HCT116 (cell line): ENCODE data around the gene SLC30A10. TPM values are rescaled to one million over a fixed set of nuclear protein-coding genes. Genes with fewer than 3 reads are reported as not detected.

Experiments
- ATAC-seq: fragments of 200-7000 bp; cut with Tn5 transposase; 2 replicates; pipeline ENCODE4 v1.9.1; 2020; ENCODE audit warnings: mild to moderate bottlenecking, moderate library complexity
- BruUV-seq: library from RNA; stranded (reverse); fragments of 400-500 nt; replicated peaks from 2 replicates; lab custom pipeline; 2021; lab: Mats Ljungman, UMichigan
- CTCF ChIA-PET: fragments of 300-600 bp; sonication (Branson Sonifier 250); formaldehyde crosslinking; loops from one replicate; lab custom pipeline; 2021; ENCODE audit warnings: antibody characterized with exemption; lab: Charles Lee
- POLR2A ChIA-PET: fragments of 300-600, 350-600 bp; sonication (Branson Sonifier 250); formaldehyde crosslinking; loops from one replicate; lab custom pipeline; 2021; ENCODE audit warnings: antibody characterized with exemption; lab: Charles Lee
- RAD21 ChIA-PET, 2 experiments: fragments of 300-600 bp; sonication (Branson Sonifier 250); formaldehyde crosslinking; loops; one replicate each; lab custom pipeline; 2023; ENCODE audit warnings: low total read pairs in 2 of 2; ENCODE audit not compliant: uncharacterized antibody in 2 of 2, unreplicated experiment in 2 of 2, low non-redundant PET in 1 of 2; lab: Charles Lee
- DNase-seq: peaks from one replicate; pipeline ENCODE4 v3.0.0-alpha.2; 2010; ENCODE audit warnings: low read depth, low spot score
- H2AFZ ChIP-seq: fragments of 200-600 bp; shearing (Covaris generic), sonication (generic); 2 replicates; pipeline ENCODE4 v1.6.1; 2017; ENCODE audit warnings: low read depth, mixed run types, mixed read lengths, antibody characterized with exemption, low read length; ENCODE audit not compliant: poor library complexity, severe bottlenecking
- H3K27ac ChIP-seq: 2 replicates; pipeline ENCODE4 v1.5.1; 2012; ENCODE audit warnings: low read depth, low read length
- H3K27me3 ChIP-seq: fragments of 200-600 bp; sonication (generic); 2 replicates; pipeline ENCODE4 v1.6.1; 2016; ENCODE audit warnings: mixed run types, low read length, mixed read lengths; ENCODE audit not compliant: insufficient read depth
- H3K36me3 ChIP-seq, 2 experiments: fragments of 200-500 bp in 1 of 2; fragments of 200-600 bp in 1 of 2; sonication (Bioruptor generic) in 1 of 2; sonication (generic) in 1 of 2; 2 replicates each; pipeline versions ENCODE4 v1.5.1 to v1.6.1; 2014 to 2016; ENCODE audit warnings: low read length in 2 of 2, inconsistent platforms in 1 of 2, mixed read lengths in 1 of 2, mixed run types in 1 of 2; ENCODE audit not compliant: insufficient read depth in 2 of 2, control insufficient read depth in 1 of 2
- H3K4me1 ChIP-seq, 2 experiments: fragments of 200-600 bp in 1 of 2; sonication (generic) in 1 of 2; 2 replicates each; pipeline versions ENCODE4 v1.5.1 to v1.6.1; 2012 to 2017; ENCODE audit warnings: low read length in 2 of 2, inconsistent platforms in 1 of 2, mild to moderate bottlenecking in 1 of 2, mixed read lengths in 1 of 2, mixed run types in 1 of 2, moderate library complexity in 1 of 2; ENCODE audit not compliant: insufficient read depth in 2 of 2, control insufficient read depth in 1 of 2
- H3K4me2 ChIP-seq: fragments of 200-600 bp; sonication (generic); 2 replicates; pipeline ENCODE4 v1.6.1; 2017; ENCODE audit warnings: mixed run types, low read length, mixed read lengths
- H3K4me3 ChIP-seq, 2 experiments: fragments of 200-600 bp in 1 of 2; sonication (generic) in 1 of 2; replicated peaks in 1 of 2; 2 replicates each; pipeline ENCODE4 v1.5.1; 2011 to 2016; ENCODE audit warnings: low read length in 2 of 2, control low read depth in 1 of 2, low read depth in 1 of 2, mild to moderate bottlenecking in 1 of 2, mixed read lengths in 1 of 2, mixed run types in 1 of 2
- H3K79me2 ChIP-seq: fragments of 200-600 bp; sonication (generic); 2 replicates; pipeline ENCODE4 v1.6.1; 2017; ENCODE audit warnings: mild to moderate bottlenecking, mixed run types, low read length, moderate library complexity, mixed read lengths; ENCODE audit not compliant: insufficient read depth
- H3K9ac ChIP-seq: fragments of 200-600 bp; sonication (generic); 2 replicates; pipeline ENCODE4 v1.6.1; 2016; ENCODE audit warnings: low read length, mixed read lengths
- H3K9me2 ChIP-seq: fragments of 200-600 bp; sonication (generic), shearing (Covaris generic); 2 replicates; pipeline ENCODE4 v1.6.1; 2017; ENCODE audit warnings: mixed run types, mild to moderate bottlenecking, moderate library complexity; ENCODE audit not compliant: insufficient read depth
- H3K9me3 ChIP-seq, 2 experiments: fragments of 200-500 bp in 1 of 2; fragments of 200-600 bp in 1 of 2; sonication (Bioruptor generic) in 1 of 2; sonication (generic) in 1 of 2; 2 replicates each; pipeline ENCODE4 v1.6.1; 2014 to 2017; ENCODE audit warnings: low read length in 2 of 2, mixed read lengths in 2 of 2, inconsistent platforms in 1 of 2, low read depth in 1 of 2, mild to moderate bottlenecking in 1 of 2, mixed run types in 1 of 2, moderate library complexity in 1 of 2; ENCODE audit not compliant: control insufficient read depth in 1 of 2, insufficient read depth in 1 of 2
- H4K20me1 ChIP-seq: fragments of 200-600 bp; sonication (generic), shearing (Covaris generic); 2 replicates; pipeline ENCODE4 v1.6.1; 2017; ENCODE audit warnings: mixed run types, mild to moderate bottlenecking, moderate library complexity; ENCODE audit not compliant: insufficient read depth
- CEBPB ChIP-seq: IDR thresholded peaks from 2 replicates; pipeline ENCODE4 v1.6.1; 2012; ENCODE audit warnings: low read depth
- EGR1 ChIP-seq: IDR thresholded peaks from 2 replicates; pipeline ENCODE4 v1.6.1; 2012; ENCODE audit warnings: low read depth
- ELF1 ChIP-seq: IDR thresholded peaks from 2 replicates; pipeline ENCODE4 v1.6.1; 2012; ENCODE audit warnings: low read depth, borderline replicate concordance
- EZH2 ChIP-seq: fragments of 200-600 bp; sonication (generic); IDR thresholded peaks from 2 replicates; pipeline ENCODE4 v1.6.1; 2017; ENCODE audit warnings: antibody characterized with exemption, mixed run types
- EZH2phosphoT487 ChIP-seq: fragments of 200-600 bp; IDR thresholded peaks from 2 replicates; pipeline ENCODE4 v1.6.1; 2018; ENCODE audit warnings: antibody characterized with exemption, borderline replicate concordance
- FOSL1 ChIP-seq: IDR thresholded peaks from 2 replicates; pipeline ENCODE4 v1.6.1; 2012; ENCODE audit warnings: low read depth
- POLR2A ChIP-seq: IDR thresholded peaks from 2 replicates; pipeline ENCODE4 v1.7.0; 2011; ENCODE audit warnings: borderline replicate concordance; ENCODE audit not compliant: insufficient read depth, insufficient read length; ENCODE audit errors: extremely low read depth
- POLR2AphosphoS5 ChIP-seq: IDR thresholded peaks from 2 replicates; pipeline ENCODE4 v1.6.1; 2011; ENCODE audit warnings: mild to moderate bottlenecking, low read depth, low read length, moderate library complexity
- RAD21 ChIP-seq: IDR thresholded peaks from 2 replicates; pipeline ENCODE4 v1.6.1; 2012; ENCODE audit warnings: low read depth, mild to moderate bottlenecking
- SIN3A ChIP-seq: IDR thresholded peaks from 2 replicates; pipeline ENCODE4 v1.6.1; 2012; ENCODE audit warnings: low read depth
- SRF ChIP-seq: IDR thresholded peaks from 2 replicates; pipeline ENCODE4 v1.6.1; 2012; ENCODE audit warnings: low read depth
- YY1 ChIP-seq: IDR thresholded peaks from 2 replicates; pipeline ENCODE4 v1.6.1; 2011; ENCODE audit warnings: low read length, low read depth, moderate library complexity, mild to moderate bottlenecking; ENCODE audit not compliant: insufficient replicate concordance; ENCODE audit errors: extremely low read depth
- ZBTB33 ChIP-seq: IDR thresholded peaks from 2 replicates; pipeline ENCODE4 v1.6.1; 2011; ENCODE audit warnings: mild to moderate bottlenecking, low read length, moderate library complexity; ENCODE audit not compliant: insufficient replicate concordance; ENCODE audit errors: extremely low read depth
- ZFX ChIP-seq: fragments of 450-650 bp; IDR thresholded peaks from 2 replicates; pipeline ENCODE4 v1.6.1; 2017
- ZNF274 ChIP-seq: fragments of 200-500 bp; sonication (Bioruptor generic); IDR thresholded peaks from 2 replicates; pipeline ENCODE4 v1.6.1; 2014; ENCODE audit warnings: mild to moderate bottlenecking, low read depth, low read length, inconsistent platforms
- intact Hi-C: fragments of 100-400 bp; cut with micrococcal nuclease; formaldehyde crosslinking; loops from 2 replicates; pipeline ENCODE4 v1.10.0; 2022
- total RNA-seq: library from RNA; stranded (reverse); gene quantifications from one replicate; pipeline ENCODE4 v1.2.1, GENCODE V29; 2021; ENCODE audit not compliant: unreplicated experiment
- TF ChIP-seq, protein P1 (sequence below), 3 experiments: fragments of 200-600 bp in 1 of 3; sonication (generic) in 1 of 3; IDR thresholded peaks in 2 of 3; conservative IDR thresholded peaks in 1 of 3; 2 replicates each; pipeline ENCODE4 v1.5.1; 2012 to 2017; ENCODE audit warnings: low read depth in 2 of 3, low read length in 2 of 3, antibody characterized with exemption in 1 of 3, borderline replicate concordance in 1 of 3, control low read depth in 1 of 3, mild to moderate bottlenecking in 1 of 3, mixed read lengths in 1 of 3, mixed run types in 1 of 3, moderate library complexity in 1 of 3; ENCODE audit not compliant: insufficient read depth in 1 of 3
- TF ChIP-seq, protein P2 (sequence below): IDR thresholded peaks from 2 replicates; pipeline ENCODE4 v1.6.1; 2012; ENCODE audit warnings: low read depth
- TF ChIP-seq, protein P3 (sequence below): IDR thresholded peaks from 2 replicates; pipeline ENCODE4 v1.6.1; 2012

SLC30A10 gene
- total RNA-seq, 1 experiment from 2014 or later, result 0.15 TPM

- Histone ChIP-seq H3K4me3 (no peak overlapping the region), H3K4me2 (no peak overlapping the region), H3K36me3 (no peaks in the 10 kb centered on the region), H3K9ac (no peak overlapping the region), H3K9me2 (no peaks in the 10 kb centered on the region), H3K27ac (no peak overlapping the region), H3K79me2 (no peaks in the 10 kb centered on the region), H3K4me1 (peaks cover 8 to 15% of the 10 kb centered on the region in 2 experiments), H3K9me3 (no peaks in the 10 kb centered on the region), H2AFZ (no peak overlapping the region), H4K20me1 (no peaks in the 10 kb centered on the region), H3K27me3 (peaks cover 8% of the 10 kb centered on the region; the same call in 1 of the 2 replicates)
- no peak for DNase-seq
- ChIA-PET POLR2A (no interaction called here), CTCF (no interaction called here), RAD21 (no interaction called here)
- intact Hi-C loops, result no loop called here
- TF ChIP-seq POLR2A, result no peak
- TF ChIP-seq YY1, result no peak
- no peak for TF ChIP-seq SRF
- TF ChIP-seq, protein P1, sequence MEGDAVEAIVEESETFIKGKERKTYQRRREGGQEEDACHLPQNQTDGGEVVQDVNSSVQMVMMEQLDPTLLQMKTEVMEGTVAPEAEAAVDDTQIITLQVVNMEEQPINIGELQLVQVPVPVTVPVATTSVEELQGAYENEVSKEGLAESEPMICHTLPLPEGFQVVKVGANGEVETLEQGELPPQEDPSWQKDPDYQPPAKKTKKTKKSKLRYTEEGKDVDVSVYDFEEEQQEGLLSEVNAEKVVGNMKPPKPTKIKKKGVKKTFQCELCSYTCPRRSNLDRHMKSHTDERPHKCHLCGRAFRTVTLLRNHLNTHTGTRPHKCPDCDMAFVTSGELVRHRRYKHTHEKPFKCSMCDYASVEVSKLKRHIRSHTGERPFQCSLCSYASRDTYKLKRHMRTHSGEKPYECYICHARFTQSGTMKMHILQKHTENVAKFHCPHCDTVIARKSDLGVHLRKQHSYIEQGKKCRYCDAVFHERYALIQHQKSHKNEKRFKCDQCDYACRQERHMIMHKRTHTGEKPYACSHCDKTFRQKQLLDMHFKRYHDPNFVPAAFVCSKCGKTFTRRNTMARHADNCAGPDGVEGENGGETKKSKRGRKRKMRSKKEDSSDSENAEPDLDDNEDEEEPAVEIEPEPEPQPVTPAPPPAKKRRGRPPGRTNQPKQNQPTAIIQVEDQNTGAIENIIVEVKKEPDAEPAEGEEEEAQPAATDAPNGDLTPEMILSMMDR (IDR thresholded peaks at IDR 0.05 in 2 of 3, conservative IDR thresholded peaks at IDR 0.05 in 1 of 3; ENCODE audit: borderline replicate concordance in 1 of 3, insufficient read depth in 1 of 3, low read depth in 2 of 3, low read length in 2 of 3), result no peak
- TF ChIP-seq EZH2, result no peak
- TF ChIP-seq, protein P2, sequence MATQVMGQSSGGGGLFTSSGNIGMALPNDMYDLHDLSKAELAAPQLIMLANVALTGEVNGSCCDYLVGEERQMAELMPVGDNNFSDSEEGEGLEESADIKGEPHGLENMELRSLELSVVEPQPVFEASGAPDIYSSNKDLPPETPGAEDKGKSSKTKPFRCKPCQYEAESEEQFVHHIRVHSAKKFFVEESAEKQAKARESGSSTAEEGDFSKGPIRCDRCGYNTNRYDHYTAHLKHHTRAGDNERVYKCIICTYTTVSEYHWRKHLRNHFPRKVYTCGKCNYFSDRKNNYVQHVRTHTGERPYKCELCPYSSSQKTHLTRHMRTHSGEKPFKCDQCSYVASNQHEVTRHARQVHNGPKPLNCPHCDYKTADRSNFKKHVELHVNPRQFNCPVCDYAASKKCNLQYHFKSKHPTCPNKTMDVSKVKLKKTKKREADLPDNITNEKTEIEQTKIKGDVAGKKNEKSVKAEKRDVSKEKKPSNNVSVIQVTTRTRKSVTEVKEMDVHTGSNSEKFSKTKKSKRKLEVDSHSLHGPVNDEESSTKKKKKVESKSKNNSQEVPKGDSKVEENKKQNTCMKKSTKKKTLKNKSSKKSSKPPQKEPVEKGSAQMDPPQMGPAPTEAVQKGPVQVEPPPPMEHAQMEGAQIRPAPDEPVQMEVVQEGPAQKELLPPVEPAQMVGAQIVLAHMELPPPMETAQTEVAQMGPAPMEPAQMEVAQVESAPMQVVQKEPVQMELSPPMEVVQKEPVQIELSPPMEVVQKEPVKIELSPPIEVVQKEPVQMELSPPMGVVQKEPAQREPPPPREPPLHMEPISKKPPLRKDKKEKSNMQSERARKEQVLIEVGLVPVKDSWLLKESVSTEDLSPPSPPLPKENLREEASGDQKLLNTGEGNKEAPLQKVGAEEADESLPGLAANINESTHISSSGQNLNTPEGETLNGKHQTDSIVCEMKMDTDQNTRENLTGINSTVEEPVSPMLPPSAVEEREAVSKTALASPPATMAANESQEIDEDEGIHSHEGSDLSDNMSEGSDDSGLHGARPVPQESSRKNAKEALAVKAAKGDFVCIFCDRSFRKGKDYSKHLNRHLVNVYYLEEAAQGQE, result no peak
- TF ChIP-seq RAD21, result no peak
- TF ChIP-seq EZH2phosphoT487, result no peak
- no peak for TF ChIP-seq ZBTB33
- no peak for TF ChIP-seq CEBPB
- TF ChIP-seq SIN3A, result no peak
- TF ChIP-seq EGR1, result no peak
- TF ChIP-seq FOSL1, result no peak
- TF ChIP-seq, protein P3, sequence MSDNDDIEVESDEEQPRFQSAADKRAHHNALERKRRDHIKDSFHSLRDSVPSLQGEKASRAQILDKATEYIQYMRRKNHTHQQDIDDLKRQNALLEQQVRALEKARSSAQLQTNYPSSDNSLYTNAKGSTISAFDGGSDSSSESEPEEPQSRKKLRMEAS, result no peak
- no peak for TF ChIP-seq ZNF274
- no peak for TF ChIP-seq ZFX
- no peak for TF ChIP-seq POLR2AphosphoS5
- no peak for TF ChIP-seq ELF1
- ATAC-seq, result no peak
- BruUV-seq, result no TSS peak
These were observed 12.1 kb downstream of the SLC30A10 start for GRCh38 chr1:219916257-219916656.
